ENCODE measurements around the gene PAPLN.

PAPLN gene

DNA sequence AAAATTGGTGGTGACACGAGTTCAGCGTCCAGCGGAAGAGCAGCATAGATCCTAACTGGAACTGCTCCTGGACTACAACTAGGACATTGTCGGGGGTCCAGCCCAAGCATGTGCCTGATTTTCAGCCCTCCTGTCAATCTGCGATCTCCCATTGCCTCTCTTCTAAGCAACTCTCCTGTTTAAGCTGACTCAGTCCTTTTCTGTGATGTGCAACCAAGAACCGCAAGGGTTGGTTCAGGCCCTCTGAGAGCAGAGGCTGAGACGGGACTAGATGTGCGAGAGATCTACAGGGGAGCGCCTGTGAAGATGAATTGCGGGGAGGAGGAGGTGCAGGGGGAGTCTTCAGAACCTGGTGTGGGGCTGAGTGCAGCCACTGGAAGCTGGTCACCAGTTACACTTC is 3.7 kb upstream of the PAPLN start:
- no peak for DNase-seq

DNA sequence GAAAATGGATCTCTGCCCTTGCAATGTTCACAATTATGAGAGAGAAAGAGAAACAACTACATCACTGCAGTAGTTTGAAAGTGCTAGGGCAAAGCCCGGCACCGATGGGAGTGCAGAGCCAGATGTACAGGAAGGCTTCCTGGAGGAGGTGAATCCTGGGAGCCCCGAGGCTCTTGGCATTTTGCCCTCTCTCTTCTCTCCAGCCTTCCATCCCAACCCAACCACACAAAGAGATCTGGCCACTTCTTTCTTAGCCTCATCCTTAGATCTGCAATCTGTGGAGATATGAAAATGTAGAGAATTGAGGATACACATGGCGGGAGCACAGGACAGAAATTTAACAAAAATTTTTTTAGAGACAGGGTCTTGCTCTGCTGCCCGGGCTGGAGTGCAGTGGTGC is 3.3 kb upstream of the PAPLN start:
- no peak for DNase-seq

DNA sequence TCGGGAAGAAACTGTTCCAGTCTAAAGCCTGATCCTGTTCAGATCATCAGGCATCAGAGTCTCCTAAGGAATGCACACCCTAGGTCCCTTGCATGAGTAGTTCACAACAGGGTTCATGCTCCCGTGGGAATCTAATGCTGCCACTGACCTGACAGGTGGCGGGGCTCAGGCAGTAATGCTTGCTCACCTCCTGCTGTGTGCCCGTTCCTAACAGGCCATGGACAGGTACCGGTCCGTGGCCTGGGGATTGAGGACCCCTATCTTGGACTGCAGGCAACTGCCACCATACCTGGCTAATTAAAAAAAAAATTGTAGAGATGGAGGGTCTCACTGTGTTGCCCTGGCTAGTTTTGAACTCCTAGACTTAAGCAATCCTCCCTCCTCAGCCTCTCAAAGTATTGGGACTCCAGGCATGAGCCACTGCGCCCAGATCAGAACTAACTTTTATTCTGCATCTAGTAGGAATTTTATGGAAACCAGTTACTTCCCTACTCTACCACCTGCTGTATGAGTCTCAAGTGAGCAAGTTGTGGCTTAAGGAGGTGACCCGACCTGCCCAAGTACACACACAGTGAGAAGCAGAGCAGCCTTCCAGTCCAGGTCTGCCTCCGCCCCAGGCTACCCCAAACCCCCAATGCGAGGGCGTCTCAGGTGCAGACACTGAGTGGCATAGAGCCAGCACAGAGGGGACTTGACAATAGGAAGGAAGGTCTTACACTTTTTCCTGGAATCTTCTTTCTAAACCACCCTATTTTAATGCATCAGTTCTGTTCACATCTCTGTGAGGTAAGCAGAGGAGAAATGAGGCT is 2.5 kb upstream of the PAPLN start:
- DNase-seq = no peak

DNA sequence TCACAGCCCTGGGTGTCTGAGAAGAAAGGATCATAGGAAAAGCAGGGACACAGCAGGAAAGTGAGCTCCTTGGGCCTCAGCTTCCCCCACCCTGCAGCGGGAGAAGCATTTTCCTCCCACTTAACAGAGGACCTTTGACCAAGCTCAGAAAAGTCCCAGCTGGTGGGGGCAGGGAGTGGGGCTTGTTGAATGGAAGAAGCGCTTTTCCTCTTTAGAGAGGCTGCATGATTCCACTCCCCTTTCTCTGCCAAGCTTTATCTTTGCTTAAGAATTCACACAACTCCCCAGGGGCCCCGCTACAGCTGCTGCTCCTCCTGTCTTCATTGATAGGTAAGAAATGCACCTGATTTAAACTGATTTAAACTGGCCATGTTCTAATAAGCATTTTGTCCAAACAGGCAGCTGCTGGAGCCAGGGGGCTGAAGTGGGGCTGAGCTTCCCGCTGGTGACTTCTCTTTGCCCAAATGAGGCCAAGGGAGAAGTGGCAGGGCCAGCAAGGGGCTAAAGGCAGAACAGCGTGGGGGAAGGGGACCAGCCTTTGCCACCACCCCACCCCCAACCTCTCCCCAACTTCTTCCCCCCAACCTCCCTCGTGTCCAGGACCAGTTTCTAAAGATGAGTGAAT is 1.7 kb upstream of the PAPLN start:
- no peak for DNase-seq

DNA sequence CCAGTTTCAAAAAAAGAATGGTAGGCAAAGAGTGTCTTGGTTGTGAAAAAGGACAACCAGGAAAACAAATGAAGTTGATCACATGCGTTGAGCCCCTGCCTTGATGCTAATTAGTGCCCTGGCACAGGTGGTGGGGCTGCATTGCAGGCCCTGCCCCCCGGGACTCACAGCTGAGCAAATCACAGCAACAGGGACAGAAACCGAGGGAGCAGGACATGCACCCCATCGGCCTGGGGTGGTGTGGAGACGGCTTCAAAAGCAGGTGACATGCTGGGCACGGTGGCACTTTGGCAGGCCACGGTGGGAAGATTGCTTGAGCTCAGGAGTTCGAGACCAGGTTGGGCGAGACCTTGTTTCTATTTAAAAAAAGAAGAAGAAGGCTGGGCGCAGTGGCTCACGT is 1.1 kb upstream of the PAPLN start:
- DNase-seq = no peak

DNA sequence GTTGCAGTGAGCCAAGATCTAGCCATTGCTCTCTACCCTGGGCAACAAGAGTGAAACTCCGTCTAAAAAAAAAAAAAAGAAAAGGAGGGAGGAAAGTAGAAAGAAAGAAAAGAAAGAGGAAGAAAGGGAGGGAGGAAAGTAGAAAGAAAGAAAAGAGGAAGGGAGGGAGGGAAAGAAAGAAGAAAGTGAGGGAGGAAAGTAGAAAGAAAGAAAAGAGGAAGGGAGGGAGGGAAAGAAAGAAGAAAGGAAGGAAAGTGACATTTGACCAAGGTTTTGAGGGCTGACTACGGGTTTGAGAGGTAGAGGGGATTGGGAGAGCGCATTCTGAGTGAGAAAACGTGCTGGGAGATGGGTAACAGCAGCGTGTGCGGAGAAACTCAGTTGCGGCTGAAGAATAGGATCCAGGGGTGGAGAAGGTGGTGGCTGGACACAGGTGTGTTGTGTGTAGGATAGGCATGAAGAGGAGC is 521 bp upstream of the PAPLN start:
- DNase-seq = no peak

DNA sequence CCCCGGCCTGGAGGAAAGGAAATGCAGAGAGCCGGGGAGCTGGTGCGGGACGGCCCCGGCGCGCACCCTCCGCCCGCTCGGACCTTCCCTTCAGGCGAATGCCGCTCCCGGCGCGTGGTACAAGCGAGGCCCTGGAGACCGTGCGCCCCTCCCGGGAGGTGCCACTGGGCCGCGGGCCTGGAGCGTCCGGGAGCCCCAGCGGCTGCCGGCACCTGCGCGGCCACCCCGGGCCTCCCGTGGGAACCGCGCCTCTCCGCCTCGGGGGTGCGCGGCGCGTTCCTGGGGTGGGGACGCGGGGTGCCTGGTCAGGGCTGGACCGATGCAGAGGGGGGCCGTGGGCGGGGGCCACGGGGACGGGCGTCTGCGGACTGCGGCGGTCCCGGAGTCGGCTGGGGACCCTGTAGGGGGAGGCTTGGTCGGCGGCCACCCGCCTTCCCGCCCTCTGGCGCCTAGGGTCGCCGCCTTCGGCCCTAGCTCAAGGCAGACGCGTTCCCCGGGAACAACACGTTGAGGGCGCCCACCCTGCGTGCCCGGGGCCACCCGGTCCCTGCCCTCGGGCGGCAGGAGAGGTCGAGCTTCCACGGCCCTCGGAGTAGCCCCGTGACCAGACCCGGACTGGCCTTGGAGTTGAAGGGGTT is 599 bp downstream of the PAPLN start:
- DNase-seq = no peak

DNA sequence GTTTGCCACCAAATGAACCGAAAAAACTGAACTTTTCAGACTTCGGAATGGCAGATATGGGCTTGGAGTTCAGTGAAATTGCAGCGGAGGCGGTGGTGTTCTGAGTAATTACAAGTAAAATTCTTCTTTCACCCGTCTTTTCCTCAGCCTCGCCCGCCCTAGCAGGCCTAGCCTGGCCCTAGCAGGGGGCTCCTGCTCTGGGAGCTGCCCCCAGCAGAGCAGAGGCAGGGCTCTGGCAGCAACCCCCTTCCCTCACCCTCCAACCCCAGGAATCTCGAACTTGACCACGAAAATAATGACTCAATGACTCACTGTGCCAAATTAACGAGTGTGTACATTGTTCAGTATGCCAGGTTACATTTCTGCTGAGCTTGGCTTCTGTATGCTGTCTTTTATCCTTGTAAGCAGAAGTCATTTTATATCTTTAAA is 1.1 kb downstream of the PAPLN start:
- DNase-seq = no peak

DNA sequence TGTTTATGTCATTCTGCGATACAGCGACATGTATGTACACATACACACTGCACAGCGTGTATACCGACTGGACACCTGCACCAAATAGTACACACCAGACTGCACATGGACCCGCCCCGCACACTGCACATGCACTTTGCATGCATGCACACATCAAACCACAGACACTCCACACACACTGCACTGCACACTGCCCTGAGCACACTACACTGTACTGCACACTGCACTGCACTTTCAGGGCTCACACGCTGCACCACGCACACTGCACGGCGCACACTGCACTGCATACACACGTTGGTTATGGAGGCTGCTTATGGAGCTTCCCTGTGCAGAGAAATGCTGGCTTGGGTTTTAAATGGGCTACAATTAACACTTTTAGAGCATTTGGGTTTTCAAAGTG is 1.6 kb downstream of the PAPLN start:
- no peak for DNase-seq

DNA sequence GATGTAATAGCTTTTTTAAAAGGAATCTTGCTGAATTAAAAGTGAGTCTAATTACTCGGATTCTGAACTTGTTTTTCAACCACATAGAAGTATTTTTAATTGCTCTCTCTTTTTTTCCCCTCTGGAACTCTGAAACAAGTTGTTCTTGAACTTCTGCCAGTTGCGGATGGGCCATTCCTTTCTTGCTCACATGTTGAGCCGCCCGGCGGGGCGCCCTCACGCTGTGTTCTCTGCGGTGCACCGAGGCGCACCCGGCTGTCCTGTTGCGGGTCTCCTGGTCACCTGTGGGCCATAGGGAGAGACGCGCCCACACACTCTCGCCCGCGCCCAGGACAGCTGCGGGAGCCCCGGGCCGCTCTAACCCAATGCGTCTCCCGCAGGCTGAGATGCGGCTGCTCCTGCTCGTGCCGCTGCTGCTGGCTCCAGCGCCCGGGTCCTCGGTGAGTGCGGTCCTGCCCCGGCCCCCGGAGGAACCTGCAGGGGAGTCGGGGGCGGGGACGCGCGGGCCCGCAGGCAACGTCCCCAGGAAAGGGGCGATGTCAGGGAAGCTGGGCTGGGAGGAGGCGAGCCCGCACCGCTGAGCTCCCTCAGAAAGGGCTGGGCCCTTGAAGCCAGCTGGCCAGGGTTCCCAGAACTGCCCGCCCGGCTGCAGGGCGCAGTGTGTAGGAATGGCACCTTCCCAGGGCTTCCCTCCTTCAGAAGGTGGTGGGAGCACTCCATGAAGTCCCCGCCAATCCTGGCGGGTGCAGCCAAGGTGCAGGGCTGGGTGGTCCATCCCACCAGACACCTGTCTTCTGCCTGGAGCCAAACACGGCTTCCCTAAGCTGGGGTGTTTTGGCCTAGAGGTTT is 2.3 kb downstream of the PAPLN start:
- no peak for DNase-seq

DNA sequence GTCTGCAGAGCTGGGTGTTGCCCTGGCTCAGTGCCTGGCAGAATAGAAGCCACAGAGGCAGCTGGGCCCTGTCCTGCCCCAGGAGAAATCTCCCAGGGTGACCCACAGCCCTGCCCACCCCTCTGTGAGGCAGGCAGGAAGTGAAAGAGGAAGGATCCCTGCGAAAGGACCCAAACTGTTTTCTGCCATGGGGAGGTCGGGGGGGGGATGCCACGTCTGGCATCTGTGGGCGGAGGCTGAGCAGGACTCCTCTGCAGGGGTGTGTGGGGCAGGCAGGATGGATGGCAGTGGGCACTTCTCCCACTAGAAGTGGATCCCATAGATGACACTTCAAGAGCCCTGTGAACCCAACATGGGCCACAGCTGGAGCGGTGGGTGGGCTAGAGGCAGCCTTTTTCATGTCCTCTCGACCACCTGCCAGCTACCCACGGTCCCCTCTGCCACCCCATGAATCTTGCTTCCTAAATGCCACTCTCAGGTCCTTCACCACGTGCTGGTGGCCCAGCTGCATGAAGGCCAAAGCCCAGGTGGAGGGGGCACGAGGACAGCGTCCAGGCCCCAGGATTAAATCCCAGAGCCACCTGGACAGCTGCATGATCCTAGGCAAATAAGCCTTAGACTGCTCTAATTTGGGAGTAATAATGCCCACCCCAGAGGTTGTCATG is 3.6 kb downstream of the PAPLN start:
- no peak for DNase-seq

DNA sequence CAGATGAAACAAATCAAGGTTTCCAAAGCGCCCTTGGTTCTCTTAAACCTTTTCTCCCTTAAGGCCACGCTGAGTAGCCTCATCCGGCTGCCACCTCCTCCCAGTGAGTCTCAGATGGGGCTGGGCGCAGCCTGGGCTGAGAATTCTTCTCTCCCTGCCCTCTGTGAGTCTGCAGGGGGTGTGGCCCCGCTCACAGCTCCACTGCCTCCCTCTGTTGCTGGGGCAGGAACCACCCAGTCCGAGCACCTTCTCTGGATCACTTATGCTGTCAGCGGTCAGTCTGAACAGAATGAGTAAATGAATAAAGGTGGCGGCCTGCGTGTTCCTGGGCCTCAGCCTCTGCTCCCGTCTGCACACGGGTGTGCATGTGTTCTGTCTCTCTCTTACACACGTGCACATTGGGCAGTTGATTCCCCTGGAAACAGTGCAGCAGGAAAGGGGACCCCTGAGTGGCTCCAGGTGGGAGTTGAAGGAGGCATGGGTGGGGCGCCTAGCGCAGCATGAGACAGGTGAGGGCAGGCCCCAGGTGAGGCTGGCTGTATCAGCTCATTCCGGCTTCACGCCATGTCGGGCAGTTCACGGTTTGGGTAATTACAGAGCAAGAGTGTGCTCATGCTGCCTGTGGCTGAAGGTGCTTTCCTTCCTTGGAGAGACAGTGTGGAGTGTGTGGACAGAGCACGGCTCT is 4.3 kb downstream of the PAPLN start:
- no peak for DNase-seq

DNA sequence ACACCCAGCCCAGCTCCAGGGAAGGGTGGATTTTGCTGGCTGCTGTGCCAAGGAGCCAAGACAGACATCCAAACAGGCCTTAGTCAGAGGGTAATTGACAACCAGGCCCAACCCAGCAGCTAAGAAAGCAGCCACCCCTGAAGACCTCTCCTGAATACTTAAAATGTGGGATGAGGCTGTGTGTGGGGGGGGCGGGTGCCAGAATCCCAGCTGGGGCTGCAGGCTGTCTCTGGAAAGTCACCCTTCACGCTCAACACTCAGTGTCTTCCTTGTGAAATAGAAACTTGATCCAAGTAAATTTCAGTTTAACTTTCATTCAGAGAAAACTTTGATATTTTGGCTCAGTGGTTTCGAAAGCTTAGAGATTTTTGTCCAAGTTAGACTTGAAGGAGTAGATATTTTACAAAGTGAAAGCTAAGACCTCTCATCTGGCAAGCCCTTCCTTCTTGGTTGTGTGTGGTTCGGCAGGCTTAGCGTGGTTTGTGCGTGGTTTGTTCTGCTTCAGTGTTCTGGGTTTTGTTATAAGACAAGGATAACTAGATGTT is 5.1 kb downstream of the PAPLN start:
- no peak for DNase-seq

DNA sequence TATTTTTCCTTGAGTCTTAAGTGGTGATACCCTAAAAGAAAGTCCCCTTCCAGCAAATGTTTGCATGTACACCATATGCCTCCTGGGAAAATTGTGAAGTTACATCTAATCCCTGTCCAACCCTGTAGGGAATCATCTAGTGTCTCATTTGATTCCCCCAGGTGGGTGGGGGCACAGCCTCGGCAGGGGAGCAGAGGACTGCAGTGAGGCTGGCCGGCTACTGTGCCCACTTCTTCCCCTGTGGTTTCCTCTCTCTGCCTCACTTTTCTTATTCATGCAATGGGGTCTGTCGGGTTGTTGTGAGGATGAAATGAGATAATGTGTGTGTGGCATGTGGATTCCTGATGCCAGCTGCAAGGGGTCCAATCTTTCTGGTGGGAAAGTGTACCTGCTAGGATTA is 6.0 kb downstream of the PAPLN start:
- DNase-seq = no peak

DNA sequence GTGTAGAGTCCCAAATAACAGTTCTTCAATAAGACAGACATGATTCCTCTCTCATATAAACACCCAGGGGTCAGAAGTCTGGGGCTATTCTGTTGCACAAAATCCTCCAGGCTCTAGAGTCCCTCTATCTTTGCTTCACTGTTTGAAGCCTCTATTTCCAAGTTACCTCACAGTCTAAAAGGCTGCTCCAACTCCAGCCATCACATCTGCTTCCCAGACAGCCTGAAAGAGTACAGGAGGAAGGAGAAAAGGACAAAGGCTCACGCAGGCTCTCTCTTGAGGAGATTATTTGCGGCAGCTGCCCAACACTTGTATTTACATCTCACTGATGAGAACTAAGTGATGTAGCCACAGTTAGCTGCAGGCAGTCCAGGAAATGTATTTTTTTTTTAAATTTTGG is 6.4 kb downstream of the PAPLN start:
- DNase-seq = no peak

DNA sequence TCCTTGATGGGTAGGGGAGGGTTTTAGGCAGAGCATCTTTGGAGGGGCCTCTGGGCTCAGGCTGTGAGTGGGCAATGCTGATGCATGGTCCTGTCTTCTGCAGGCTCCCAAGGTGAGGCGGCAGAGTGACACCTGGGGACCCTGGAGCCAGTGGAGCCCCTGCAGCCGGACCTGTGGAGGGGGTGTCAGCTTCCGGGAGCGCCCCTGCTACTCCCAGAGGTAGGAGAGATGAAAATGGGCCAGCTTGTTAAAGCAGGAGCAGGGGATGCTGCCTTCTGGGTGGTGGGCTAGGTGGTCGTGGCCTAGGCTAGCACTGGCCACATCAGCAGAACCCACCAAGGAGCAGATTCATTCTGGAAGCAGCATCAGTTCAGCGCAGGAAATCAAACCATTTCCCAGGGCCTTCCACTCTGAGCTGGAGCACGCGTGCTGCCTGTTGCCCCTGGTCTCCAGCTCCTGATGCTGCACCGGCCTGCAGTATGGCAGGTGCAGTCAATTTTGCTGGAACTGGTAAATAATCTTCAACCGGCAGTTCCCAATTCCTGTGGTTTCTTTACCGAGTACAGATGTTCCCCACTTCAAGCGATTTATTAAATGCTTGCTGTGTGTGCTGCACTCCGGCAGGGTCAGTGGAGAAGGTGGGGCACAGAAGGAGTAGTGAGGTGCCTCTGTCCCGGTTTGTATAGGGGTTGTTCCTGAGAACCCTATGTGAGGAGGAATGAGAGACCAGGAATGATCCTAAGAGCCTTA is 7.4 kb downstream of the PAPLN start:
- DNase-seq = no peak

DNA sequence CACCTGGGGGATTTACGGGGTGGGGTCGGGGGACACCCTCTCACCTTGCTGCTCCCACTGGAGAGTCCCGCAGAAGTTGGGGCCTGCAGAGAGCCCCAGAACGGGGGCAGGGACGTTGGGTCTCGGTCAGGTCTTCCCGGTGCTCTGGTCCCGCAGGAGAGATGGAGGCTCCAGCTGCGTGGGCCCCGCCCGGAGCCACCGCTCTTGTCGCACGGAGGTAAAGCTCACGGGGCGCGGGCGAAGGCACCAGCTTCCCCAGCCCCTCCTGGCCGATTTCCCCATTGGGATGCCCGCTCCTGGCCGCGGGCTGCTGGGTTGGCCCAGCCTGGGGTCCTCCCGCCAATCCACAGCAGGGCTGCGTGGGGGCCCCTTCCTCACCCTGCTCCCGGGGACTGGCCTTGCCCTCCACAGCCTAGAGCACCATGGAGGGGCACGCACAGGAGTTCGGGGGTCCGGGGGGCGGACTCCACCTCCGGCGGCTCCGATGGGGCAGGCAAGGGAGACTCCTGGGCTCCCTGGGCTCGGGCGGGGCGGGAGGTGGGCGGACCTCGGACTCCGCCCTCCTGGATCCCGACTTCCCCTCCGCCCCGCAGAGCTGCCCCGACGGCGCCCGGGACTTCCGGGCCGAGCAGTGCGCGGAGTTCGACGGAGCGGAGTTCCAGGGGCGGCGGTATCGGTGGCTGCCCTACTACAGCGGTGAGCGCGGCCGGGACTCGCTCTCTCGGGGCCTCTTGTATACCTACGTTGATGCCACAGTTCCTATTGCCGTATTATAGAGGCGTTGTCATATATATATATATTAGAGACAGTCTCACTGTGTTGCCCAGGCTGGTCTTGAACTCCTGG is 8.4 kb downstream of the PAPLN start:
- DNase-seq = peak; percentile 17 to 39

DNA sequence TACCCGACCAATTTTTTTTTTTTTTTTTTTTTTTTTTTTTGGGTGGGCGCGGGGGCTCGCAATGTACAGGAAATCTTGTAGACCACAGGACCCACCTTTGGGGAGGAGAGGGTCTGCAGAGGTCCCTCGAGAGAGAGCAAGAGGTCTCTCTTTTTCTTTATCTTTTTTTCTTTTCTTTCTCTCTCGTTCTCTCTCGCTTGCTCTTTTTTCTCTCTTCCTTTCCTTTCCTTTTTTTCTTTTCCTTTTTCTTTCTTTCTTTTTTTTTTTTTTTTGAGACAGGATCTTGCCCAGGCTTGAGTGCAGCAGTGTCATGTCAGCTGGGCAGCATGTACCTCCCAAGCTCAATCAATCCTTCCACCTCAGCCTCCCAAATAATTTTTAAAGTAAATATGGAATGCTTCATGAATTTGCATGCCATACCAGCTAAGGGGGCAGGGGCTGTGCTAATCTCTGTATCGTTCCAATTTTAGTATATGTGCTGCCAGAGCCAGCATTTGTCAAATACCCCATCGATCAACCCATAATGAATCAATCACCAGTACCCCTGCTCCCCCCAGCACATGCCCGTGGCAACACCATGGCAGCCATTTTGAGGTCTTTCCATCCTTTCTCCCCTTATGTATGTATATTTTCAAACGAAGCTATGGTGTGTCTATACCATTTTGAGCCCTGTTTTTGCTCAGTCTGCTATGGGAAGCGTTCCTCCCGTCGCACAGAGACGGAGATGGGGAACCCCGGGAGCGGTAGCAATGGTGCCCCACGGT is 9.3 kb downstream of the PAPLN start:
- no peak for DNase-seq

Measured in activated CD4-positive, alpha-beta T cell treated with anti-CD3 and anti-CD28 coated beads for 4 hours (primary cell).